Prostate gland (tissue), 2 donors: ENCODE measurements around the gene MIPOL1. TPM values are rescaled to one million over a fixed set of nuclear protein-coding genes. Genes with fewer than 3 reads are reported as not detected.

Source experiments
- DNase-seq: peaks from one replicate; pipeline ENCODE4 v3.0.0-alpha.2; 2019; ENCODE audit warnings: low spot score
- H3K27ac ChIP-seq, 2 donors: fragments of 200-600 bp; sonication (generic); 2 replicates each; pipeline ENCODE4 v1.5.1; 2017 to 2019
- H3K27me3 ChIP-seq: fragments of 200-600 bp; sonication (generic); replicated peaks from 2 replicates; pipeline ENCODE4 v1.5.1; 2019; ENCODE audit not compliant: insufficient read depth
- H3K36me3 ChIP-seq, 2 donors: fragments of 200-600 bp; sonication (generic); 1 replicate in 1 of 2; 2 replicates in 1 of 2; pipeline versions ENCODE4 v1.5.1 to v1.8.1; 2017 to 2019
- H3K4me1 ChIP-seq: fragments of 200-600 bp; sonication (generic); replicated peaks from 2 replicates; pipeline ENCODE4 v1.5.1; 2019
- H3K4me3 ChIP-seq, 2 donors: fragments of 200-600 bp; sonication (generic); 2 replicates each; pipeline ENCODE4 v1.5.1; 2017 to 2019
- H3K9me3 ChIP-seq: fragments of 200-600 bp; sonication (generic); 2 replicates; pipeline ENCODE4 v1.5.1; 2017
- POLR2A ChIP-seq: fragments of 450-650 bp; IDR thresholded peaks from one replicate; pipeline ENCODE4 v1.6.1; 2016; ENCODE audit warnings: antibody characterized with exemption, mild to moderate bottlenecking
- POLR2AphosphoS5 ChIP-seq: sonication (generic); formaldehyde crosslinking; IDR thresholded peaks from one replicate; pipeline ENCODE4 v1.6.1; 2017; ENCODE audit warnings: antibody characterized with exemption
- WGBS: methylation state at CpG from one replicate; pipeline ENCODE4 v1.1.5; 2018; 5-methylcytosine and 5-hydroxymethylcytosine counted together
- intact Hi-C: fragments of 100-400 bp; cut with DNase I; formaldehyde crosslinking; loops from one replicate; pipeline ENCODE4 v1.14.2; 2022
- total RNA-seq, 2 donors: library from RNA; depleted of rRNA; stranded (reverse); fragments of >200 nt; gene quantifications; one replicate each; pipeline ENCODE4 v1.1.0, GENCODE V29; 2016
- TF ChIP-seq, protein P1 (sequence below), 4 experiments: fragments of 200-600 bp in 2 of 4; fragments of 450-650 bp in 2 of 4; sonication (generic) in 2 of 4; IDR thresholded peaks; 1 replicate in 3 of 4; 2 replicates in 1 of 4; pipeline ENCODE4 v1.5.1; 2016 to 2019; ENCODE audit warnings: antibody characterized with exemption in 4 of 4, mild to moderate bottlenecking in 2 of 4, moderate library complexity in 2 of 4

MIPOL1 gene
- total RNA-seq, 2 donors from 2014 or later, result 14.4 to 31.4 TPM

DNA sequence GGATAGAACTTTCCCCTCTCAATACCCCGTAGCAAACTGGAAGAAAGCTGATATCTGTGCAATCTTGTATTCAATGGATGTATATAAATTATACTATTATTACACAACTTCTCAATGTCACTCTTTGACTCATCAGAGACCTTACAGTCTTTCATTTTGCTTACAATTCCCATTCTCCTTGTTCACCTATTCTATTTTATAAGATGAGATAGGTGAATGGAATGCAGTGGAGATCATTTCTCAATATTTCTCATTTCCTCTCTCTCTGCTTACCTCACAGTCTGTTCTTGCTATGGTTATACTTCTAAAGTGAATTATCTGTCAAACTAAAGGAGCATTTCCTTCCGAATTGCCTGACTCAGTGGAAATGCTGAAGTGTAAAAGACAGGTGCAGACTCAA, 382.4 kb downstream of the MIPOL1 start:
- 62% methylated on average over 2 of the region's 2 CpGs for WGBS
- TF ChIP-seq POLR2AphosphoS5 (no peak), POLR2A (no peak)
- TF ChIP-seq, protein P1, sequence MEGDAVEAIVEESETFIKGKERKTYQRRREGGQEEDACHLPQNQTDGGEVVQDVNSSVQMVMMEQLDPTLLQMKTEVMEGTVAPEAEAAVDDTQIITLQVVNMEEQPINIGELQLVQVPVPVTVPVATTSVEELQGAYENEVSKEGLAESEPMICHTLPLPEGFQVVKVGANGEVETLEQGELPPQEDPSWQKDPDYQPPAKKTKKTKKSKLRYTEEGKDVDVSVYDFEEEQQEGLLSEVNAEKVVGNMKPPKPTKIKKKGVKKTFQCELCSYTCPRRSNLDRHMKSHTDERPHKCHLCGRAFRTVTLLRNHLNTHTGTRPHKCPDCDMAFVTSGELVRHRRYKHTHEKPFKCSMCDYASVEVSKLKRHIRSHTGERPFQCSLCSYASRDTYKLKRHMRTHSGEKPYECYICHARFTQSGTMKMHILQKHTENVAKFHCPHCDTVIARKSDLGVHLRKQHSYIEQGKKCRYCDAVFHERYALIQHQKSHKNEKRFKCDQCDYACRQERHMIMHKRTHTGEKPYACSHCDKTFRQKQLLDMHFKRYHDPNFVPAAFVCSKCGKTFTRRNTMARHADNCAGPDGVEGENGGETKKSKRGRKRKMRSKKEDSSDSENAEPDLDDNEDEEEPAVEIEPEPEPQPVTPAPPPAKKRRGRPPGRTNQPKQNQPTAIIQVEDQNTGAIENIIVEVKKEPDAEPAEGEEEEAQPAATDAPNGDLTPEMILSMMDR (IDR thresholded peaks at IDR 0.05), result no peak
- H3K36me3 ChIP-seq, result no peaks in the 10 kb centered on the region
- intact Hi-C loops, result no loop called here
- H3K27ac ChIP-seq, result peak overlapping the region; percentile 96
- H3K27me3 ChIP-seq, result no peaks in the 10 kb centered on the region
- no peak for DNase-seq
- no peaks in the 10 kb centered on the region for H3K4me1 ChIP-seq
- H3K9me3 ChIP-seq, result no peaks in the 10 kb centered on the region
- H3K4me3 ChIP-seq, result no peak overlapping the region

DNA sequence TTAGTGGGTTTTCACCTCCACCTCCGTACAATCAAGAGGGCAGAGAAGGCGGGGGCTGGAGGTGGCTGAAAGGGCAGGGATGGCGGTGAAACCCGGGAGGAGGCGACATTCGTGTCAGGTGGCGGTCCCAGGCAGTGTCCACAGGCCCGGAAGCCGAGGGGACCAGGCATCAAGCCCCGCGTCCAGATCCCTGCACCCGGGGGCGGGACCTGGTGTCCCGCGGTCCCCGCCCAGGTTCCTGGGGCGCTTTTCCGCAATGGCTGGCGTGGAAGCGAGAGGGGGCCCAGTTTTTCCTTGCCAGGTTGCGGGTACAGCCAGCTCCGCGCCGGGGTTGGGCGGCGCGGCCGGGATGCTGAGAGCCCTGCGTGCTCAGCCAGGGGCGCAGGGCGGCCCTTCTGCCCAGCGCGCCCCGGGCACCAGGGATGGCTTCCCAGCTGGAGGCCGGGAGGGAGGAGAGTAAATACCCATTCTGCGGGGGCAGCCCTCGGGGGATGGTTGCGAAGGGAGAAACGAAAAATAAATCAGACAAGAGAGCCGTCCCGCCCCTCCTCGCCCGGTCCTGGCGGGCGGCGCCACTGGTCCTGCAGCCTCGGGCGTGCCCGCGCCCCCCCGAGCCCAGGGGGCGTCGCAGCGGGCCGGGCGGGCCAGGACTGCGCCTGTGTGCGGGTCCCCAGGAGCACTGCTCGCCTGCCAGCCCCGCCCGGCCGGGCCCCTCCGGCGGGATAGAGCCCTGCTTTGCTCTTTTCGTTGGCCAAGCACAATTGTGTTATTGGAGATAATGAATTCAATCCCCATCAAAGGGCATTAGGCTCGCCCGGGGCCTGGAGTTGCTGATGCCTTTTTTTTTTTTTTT, 385.8 kb downstream of the MIPOL1 start:
- H3K4me3 ChIP-seq, result peak overlapping the region; percentile 11 to 35
- intact Hi-C loops, result no loop called here
- no peaks in the 10 kb centered on the region for H3K27me3 ChIP-seq
- TF ChIP-seq, protein P1 (IDR thresholded peaks at IDR 0.05), result no peak
- peak; percentile 43 for TF ChIP-seq POLR2A
- TF ChIP-seq POLR2AphosphoS5, result peak; percentile 43
- no peaks in the 10 kb centered on the region for H3K9me3 ChIP-seq
- no peaks in the 10 kb centered on the region for H3K36me3 ChIP-seq
- DNase-seq, result peak; percentile 74
- 3% methylated on average over 67 of the region's 67 CpGs for WGBS
- peak overlapping the region; percentile 96 for H3K27ac ChIP-seq
- peaks cover 7% of the 10 kb centered on the region for H3K4me1 ChIP-seq

DNA sequence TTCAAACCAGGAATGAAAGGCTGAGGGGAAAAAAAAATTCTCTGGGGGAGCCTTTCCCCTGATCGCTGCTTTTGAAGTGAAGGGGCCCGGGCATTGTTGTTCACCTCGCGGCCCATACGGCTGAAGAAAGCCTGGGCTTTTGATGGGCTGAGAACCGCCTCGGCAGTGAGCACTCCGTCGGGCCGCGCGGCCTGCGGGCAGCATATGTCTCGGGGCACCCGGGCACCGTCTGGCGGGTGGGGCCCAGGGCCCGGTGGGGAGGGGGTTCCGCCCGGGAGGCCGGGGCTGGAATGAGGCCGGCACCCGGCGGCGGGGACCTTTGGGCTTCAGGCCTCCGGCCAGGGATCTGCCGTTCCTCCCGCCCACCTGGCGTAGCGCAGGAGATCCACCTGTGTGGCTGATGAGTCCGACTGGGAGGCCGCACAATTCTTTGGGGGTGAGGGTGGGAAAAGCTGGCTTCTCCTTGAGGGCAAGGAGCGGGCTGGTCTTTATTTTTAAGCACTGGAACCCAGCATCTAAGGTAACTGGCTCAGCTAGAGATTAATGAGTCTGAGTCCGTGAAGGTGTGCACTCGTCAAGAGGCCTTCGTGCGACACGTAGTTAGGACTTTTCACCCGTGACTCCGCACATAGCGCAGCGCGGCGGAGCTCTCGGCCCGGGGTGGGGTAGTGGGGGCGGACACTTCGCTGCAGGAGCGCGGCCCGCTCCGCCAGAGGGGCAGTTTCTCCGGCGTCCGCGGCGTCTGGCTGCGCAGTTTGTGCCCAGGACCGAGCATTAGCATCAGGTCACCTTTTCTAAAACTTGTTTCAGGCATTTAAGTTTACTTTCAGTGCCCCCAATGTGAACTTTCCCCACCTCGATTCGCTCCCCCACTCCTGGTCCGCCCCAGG, 386.7 kb downstream of the MIPOL1 start:
- peak overlapping the region; percentile 11 to 35 for H3K4me3 ChIP-seq
- DNase-seq, result no peak
- TF ChIP-seq POLR2A (no peak), POLR2AphosphoS5 (no peak)
- TF ChIP-seq, protein P1 (IDR thresholded peaks at IDR 0.05), result no peak
- peaks cover 7% of the 10 kb centered on the region for H3K4me1 ChIP-seq
- H3K27me3 ChIP-seq, result no peaks in the 10 kb centered on the region
- WGBS, result 3% methylated on average over 51 of the region's 62 CpGs
- intact Hi-C loops, result no loop called here
- peak overlapping the region; percentile 96 for H3K27ac ChIP-seq
- no peaks in the 10 kb centered on the region for H3K36me3 ChIP-seq
- H3K9me3 ChIP-seq, result no peaks in the 10 kb centered on the region

DNA sequence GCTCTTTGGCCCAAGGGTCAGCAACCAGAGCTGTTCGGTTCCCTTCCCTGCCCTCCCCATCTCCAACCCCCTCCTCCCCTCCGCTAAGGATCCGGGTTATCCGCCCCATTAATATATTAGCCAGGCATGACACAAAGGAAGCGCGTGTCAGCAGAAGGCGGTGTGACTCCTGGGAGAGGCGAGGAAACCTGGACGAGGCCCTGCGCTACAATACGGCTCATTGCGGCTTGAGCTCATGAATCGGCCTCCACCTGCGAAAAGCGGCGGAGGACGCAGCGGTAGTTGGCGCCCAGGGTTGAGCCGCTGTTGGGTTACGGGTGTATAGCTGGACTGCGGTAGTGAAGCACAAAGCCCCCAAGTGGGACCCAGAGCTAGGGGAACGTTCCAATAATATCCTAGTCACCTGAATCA, 387.4 kb downstream of the MIPOL1 start:
- intact Hi-C loops, result no loop called here

More for the DNA sequence above, 387.4 kb downstream of the MIPOL1 start:
- H3K9me3 ChIP-seq, result no peaks in the 10 kb centered on the region
- WGBS, result 5% methylated on average over 23 of the region's 23 CpGs
- H3K36me3 ChIP-seq, result no peaks in the 10 kb centered on the region
- no peaks in the 10 kb centered on the region for H3K27me3 ChIP-seq
- peak overlapping the region in 1 of 2 donors; percentile 35 for H3K4me3 ChIP-seq
- TF ChIP-seq POLR2AphosphoS5, result peak; percentile 67
- TF ChIP-seq, protein P1 (IDR thresholded peaks at IDR 0.05), result no peak
- TF ChIP-seq POLR2A, result no peak
- H3K4me1 ChIP-seq, result peaks cover 7% of the 10 kb centered on the region
- DNase-seq, result peak; percentile 82
- H3K27ac ChIP-seq, result peak overlapping the region; percentile 96
